HepG2 (cell line): ENCODE results near the gene ZBTB8B. TPM values are rescaled to one million over a fixed set of nuclear protein-coding genes. Genes with fewer than 3 reads are reported as not detected.

Source experiments
- DZIP1 ChIP-seq: sonication (generic); formaldehyde crosslinking; IDR thresholded peaks from 2 replicates; pipeline ENCODE4 v1.5.0; 2020; ENCODE audit warnings: mild to moderate bottlenecking, missing genetic modification reagents
- GMEB1 ChIP-seq: sonication (generic); formaldehyde crosslinking; IDR thresholded peaks from 2 replicates; pipeline ENCODE4 v1.5.1; 2020; ENCODE audit warnings: missing genetic modification reagents, mild to moderate bottlenecking, borderline replicate concordance
- HNF4A ChIP-seq: sonication (generic); formaldehyde crosslinking; IDR thresholded peaks from 2 replicates; pipeline ENCODE4 v1.4.0; 2020; ENCODE audit warnings: missing genetic modification reagents
- HNRNPL ChIP-seq: fragments of 200-400 bp; formaldehyde crosslinking; IDR thresholded peaks from 2 replicates; pipeline ENCODE4 v1.6.1; 2017; ENCODE audit warnings: mild to moderate bottlenecking, low read depth, low read length
- KDM5B ChIP-seq: sonication (generic); formaldehyde crosslinking; IDR thresholded peaks from 2 replicates; pipeline ENCODE4 v1.4.0; 2020; ENCODE audit warnings: missing genetic modification reagents, mild to moderate bottlenecking, borderline replicate concordance
- KLF9 ChIP-seq: IDR thresholded peaks from 2 replicates; pipeline ENCODE4 v1.6.1; 2016; ENCODE audit warnings: low read depth
- MED1 ChIP-seq: sonication (generic); formaldehyde crosslinking; IDR thresholded peaks from 2 replicates; pipeline ENCODE4 v1.4.0; 2020; ENCODE audit warnings: missing genetic modification reagents
- MTA1 ChIP-seq: sonication (generic); formaldehyde crosslinking; IDR thresholded peaks from 2 replicates; pipeline ENCODE4 v1.4.0; 2020; ENCODE audit warnings: missing genetic modification reagents, mild to moderate bottlenecking, borderline replicate concordance
- MXD1 ChIP-seq: sonication (generic); formaldehyde crosslinking; IDR thresholded peaks from 2 replicates; pipeline ENCODE4 v1.4.0; 2020; ENCODE audit warnings: mild to moderate bottlenecking, missing genetic modification reagents
- MXD3 ChIP-seq: IDR thresholded peaks from 2 replicates; pipeline ENCODE4 v1.6.1; 2016; ENCODE audit warnings: mild to moderate bottlenecking, missing biosample characterization, missing genetic modification reagents
- NFKB2 ChIP-seq: sonication (generic); formaldehyde crosslinking; IDR thresholded peaks from 2 replicates; pipeline ENCODE4 v1.4.0; 2020; ENCODE audit warnings: missing genetic modification reagents, borderline replicate concordance
- NRL ChIP-seq: sonication (generic); formaldehyde crosslinking; IDR thresholded peaks from 2 replicates; pipeline ENCODE4 v1.5.0; 2020; ENCODE audit warnings: missing genetic modification reagents, mild to moderate bottlenecking, moderate library complexity, borderline replicate concordance
- PHF8 ChIP-seq: sonication (generic); formaldehyde crosslinking; IDR thresholded peaks from 2 replicates; pipeline ENCODE4 v1.5.0; 2020; ENCODE audit warnings: missing genetic modification reagents
- SAFB2 ChIP-seq: sonication (generic); formaldehyde crosslinking; IDR thresholded peaks from 2 replicates; pipeline ENCODE4 v1.5.1; 2020; ENCODE audit warnings: missing genetic modification reagents, low read depth, mild to moderate bottlenecking, borderline replicate concordance
- TFDP2 ChIP-seq: sonication (generic); formaldehyde crosslinking; IDR thresholded peaks from 2 replicates; pipeline ENCODE4 v1.4.0; 2020; ENCODE audit warnings: missing genetic modification reagents
- ZBTB7B ChIP-seq: sonication (generic); formaldehyde crosslinking; IDR thresholded peaks from 2 replicates; pipeline ENCODE4 v1.4.0; 2020; ENCODE audit warnings: missing genetic modification reagents
- ZEB1 ChIP-seq: IDR thresholded peaks from 2 replicates; pipeline ENCODE4 v1.6.1; 2012; ENCODE audit warnings: mild to moderate bottlenecking, low read depth, inconsistent platforms; ENCODE audit not compliant: insufficient replicate concordance
- ZFP90 ChIP-seq: sonication (generic); formaldehyde crosslinking; IDR thresholded peaks from 2 replicates; pipeline ENCODE4 v1.8.0; 2022; ENCODE audit warnings: missing genetic modification reagents, mild to moderate bottlenecking, inconsistent platforms, borderline replicate concordance
- ZNF382 ChIP-seq: sonication (generic); formaldehyde crosslinking; IDR thresholded peaks from 2 replicates; pipeline ENCODE4 v1.5.0; 2020; ENCODE audit warnings: missing genetic modification reagents, mild to moderate bottlenecking, borderline replicate concordance
- ZNF547 ChIP-seq: sonication (generic); formaldehyde crosslinking; IDR thresholded peaks from 2 replicates; pipeline ENCODE4 v1.5.1; 2020; ENCODE audit warnings: mild to moderate bottlenecking, missing genetic modification reagents
- ZNF788 ChIP-seq: sonication (generic); formaldehyde crosslinking; IDR thresholded peaks from 2 replicates; pipeline ENCODE4 v1.5.0; 2020; ENCODE audit warnings: mild to moderate bottlenecking, missing genetic modification reagents, borderline replicate concordance
- polyA plus RNA-seq, 8 experiments: library from polyadenylated mRNA; depleted of rRNA in 3 of 8; stranded (reverse) in 7 of 8; unstranded in 1 of 8; fragments of >200 nt; fragmentation: Illumina TruSeq in 4 of 8; extraction: Trizol in 4 of 8; gene quantifications; 2 replicates each; pipeline versions ENCODE4 v1.2.1 to v1.2.3, GENCODE V29; 2011 to 2016; ENCODE audit warnings: low read depth in 4 of 8, missing spikeins in 1 of 8, mixed read lengths in 1 of 8; ENCODE audit not compliant: insufficient read depth in 1 of 8
- total RNA-seq, 5 experiments: library from RNA; depleted of rRNA; stranded (reverse); fragments of >200 nt; fragmentation: Illumina TruSeq; extraction: Trizol; gene quantifications; 2 replicates each; pipeline ENCODE4 v1.2.3, GENCODE V29; 2016; ENCODE audit warnings: low read depth in 1 of 5

Gene ZBTB8B
- total and polyA plus RNA-seq, 2 of the 13 experiments (the other 11 are each of a cell fraction or from before 2014, with no cell fraction given): under 0.01 to 0.02 TPM

GRCh38 chr1:32464716-32465577 lies at the start of gene ZBTB8B (continued):
- TF ChIP-seq HNRNPL (0 out of 2 replicates have a peak, but pooled peaks have one; percentile 48), ZFP90 (0 out of 2 replicates have a peak, but pooled peaks have one; percentile 18), ZNF547 (peak; percentile 15; the same call in 1 of the 2 replicates), KLF9 (CRISPR knock-in tag) (peak; percentile 96), KDM5B (peak; percentile 69; the same call in 1 of the 2 replicates), MTA1 (no peak), ZNF788 (CRISPR knock-in tag) (peak; percentile 34; the same call in 1 of the 2 replicates), ZNF382 (CRISPR knock-in tag) (no peak), NRL (peak; percentile 55; the same call in 1 of the 2 replicates), PHF8 (CRISPR knock-in tag) (0 out of 2 replicates have a peak, but pooled peaks have one; percentile 13), MXD1 (CRISPR knock-in tag) (peak; percentile 43; the same call in 1 of the 2 replicates), MXD3 (CRISPR knock-in tag) (0 out of 2 replicates have a peak, but pooled peaks have one; percentile 58), ZEB1 (peak; percentile 79), ZBTB7B (CRISPR knock-in tag) (0 out of 2 replicates have a peak, but pooled peaks have one; percentile 29), GMEB1 (CRISPR knock-in tag) (peak; percentile 45; the same call in 1 of the 2 replicates), TFDP2 (CRISPR knock-in tag) (peak; percentile 65; the same call in 1 of the 2 replicates), NFKB2 (0 out of 2 replicates have a peak, but pooled peaks have one; percentile 23), SAFB2 (CRISPR knock-in tag) (0 out of 2 replicates have a peak, but pooled peaks have one; percentile 38), HNF4A (CRISPR knock-in tag) (no peak), MED1 (0 out of 2 replicates have a peak, but pooled peaks have one; percentile 9), DZIP1 (CRISPR knock-in tag) (0 out of 2 replicates have a peak, but pooled peaks have one; percentile 37)
